Measurements from ENCODE around the gene TAOK3.
"Not testable (repeated sequence)": the region's sequence is repeated elsewhere in the genome, so short reads cannot be mapped to it uniquely, and the experiment has no call there.

TAOK3 gene

DNA sequence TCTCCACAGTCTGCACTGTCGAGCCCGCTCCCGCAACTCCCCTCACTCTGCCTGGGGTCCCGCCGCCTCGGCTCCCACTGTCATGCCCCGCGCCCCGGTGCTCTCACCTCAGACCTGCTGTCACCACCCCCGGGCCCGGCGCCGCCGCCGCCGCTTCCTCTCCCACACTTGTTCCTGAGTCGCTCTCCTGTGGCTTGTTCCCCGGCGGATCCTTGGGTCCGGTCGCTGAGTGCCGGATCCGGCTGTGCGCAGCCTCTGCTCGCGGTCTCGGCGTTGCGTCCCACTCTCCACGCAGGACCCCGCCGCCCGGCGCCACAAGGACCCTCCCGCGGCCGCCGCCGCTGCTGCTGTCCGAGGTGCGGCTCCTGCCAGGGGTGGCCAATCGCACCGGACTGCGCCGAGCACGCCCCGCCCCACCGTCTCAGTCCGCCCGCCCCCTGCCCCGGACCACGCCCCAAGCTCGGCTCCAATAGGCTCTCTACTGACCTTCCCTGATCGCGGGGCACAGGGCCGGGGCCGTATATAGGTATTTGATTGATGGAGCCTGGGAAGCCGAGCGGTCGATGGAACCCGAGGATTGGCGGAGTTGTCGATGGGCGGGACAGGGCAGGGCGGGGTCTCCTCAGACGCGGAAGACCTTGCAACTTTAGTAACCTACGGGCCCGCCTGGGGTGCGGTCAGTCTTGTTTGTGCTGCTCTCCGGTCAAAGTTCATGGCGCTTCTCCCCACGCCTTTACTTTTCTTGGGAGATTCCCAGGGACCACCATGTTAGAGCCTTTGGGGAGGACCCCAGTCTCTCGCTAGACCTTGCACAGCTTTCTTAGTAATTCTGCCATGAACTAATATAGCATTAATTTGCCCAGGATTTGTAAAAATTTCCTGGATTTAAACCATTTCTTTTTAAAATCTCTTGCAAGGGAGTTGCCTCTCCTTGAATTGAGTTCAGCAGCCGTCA is at the start of gene TAOK3:
Gene TAOK3 (minus strand): TSS at position 367 of the 955 bp plus-strand sequence. CDS start 117,340 bp downstream, outside the sequence.
- no peaks in the 10 kb centered on the region for H3K36me3 ChIP-seq (ENCODE audit: insufficient read depth, low read length)
- no peak within 1 kb of the TSS for H3K27ac ChIP-seq

DNA sequence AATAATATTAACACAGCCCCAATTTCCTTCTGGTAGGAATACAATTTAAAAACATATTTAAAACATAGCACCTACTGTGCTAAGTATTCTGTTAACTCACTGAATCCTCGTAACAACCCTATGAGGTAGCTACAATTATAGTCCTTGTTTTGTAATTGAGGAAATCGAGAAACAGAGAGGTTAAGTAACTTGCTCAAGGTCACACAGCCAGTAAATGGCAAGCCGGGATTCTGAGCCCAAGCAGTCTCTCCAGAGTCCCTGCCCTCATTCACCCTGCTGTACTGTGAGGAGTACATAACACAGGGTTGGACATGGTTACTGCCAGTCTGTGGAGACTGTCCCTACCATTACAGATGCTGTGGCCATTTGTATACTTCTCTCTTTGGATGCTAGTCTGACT is 48.0 kb upstream of the TAOK3 start:
- no peaks in the 10 kb centered on the region for H3K9me3 ChIP-seq (ENCODE audit: low read depth, low read length)
- H3K9ac ChIP-seq (ENCODE audit: insufficient read length): no peak overlapping the region
- peaks cover 11% of the 10 kb centered on the region; the same call in 1 of the 2 replicates for H3K36me3 ChIP-seq (ENCODE audit: insufficient read depth, low read length)
- H3K27ac ChIP-seq: no peak overlapping the region
- H3K4me3 ChIP-seq: no peak overlapping the region
- TF ChIP-seq EZH2 (IDR thresholded peaks at IDR 0.05) (no peak), POLR2AphosphoS5 (IDR thresholded peaks at IDR 0.05; ENCODE audit: borderline replicate concordance, low read depth, low read length) (no peak), FOXP2 (optimal IDR thresholded peaks at IDR 0.05; ENCODE audit: control extremely low read depth, extremely low read length, insufficient read depth) (no peak)
- DNase-seq (ENCODE audit: low read depth, low spot score): no peak

More for the DNA sequence above, at the start of gene TAOK3:
- peak within 1 kb of the TSS; percentile 98 for H3K4me3 ChIP-seq
- DNase-seq (ENCODE audit: low read depth, low spot score): peak; percentile 73
- no peaks in the 10 kb centered on the region for H3K9me3 ChIP-seq (ENCODE audit: low read depth, low read length)
- TF ChIP-seq POLR2AphosphoS5 (IDR thresholded peaks at IDR 0.05; ENCODE audit: borderline replicate concordance, low read depth, low read length) (peak; percentile 80), FOXP2 (optimal IDR thresholded peaks at IDR 0.05; ENCODE audit: control extremely low read depth, extremely low read length, insufficient read depth) (no peak)
- H3K9ac ChIP-seq (ENCODE audit: insufficient read length): peak within 1 kb of the TSS; percentile 87

DNA sequence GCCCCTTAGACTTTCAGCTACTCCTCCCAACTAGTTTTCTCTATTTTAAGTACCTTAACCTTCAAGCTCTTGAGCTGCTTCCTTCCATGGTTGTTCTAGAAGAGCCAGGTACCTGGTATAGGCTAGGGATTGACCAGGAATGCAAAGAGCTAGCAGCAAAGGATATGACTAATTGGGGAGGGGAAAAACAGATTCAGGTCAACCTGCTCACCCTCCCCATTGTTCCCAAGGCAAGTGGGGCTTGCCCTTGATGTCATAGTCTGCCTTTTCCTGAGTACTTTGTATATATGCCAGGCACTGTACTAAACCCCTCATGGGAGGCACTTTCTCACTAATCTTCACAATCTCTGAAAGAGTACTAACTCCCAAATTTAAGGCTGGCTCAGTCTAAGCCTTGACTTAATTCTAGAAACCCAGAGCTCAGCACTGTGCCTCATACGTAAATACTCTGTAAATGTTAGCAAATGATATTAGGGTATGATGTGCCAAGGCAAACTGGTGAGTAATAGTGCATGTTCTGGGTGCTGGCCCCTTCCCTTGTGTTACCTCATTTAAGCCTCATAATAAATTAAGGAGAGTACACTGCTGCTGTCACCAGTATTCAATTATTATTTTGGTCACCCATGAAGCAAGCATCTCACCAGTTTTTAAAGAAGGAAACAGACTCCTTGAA is 45.8 kb upstream of the TAOK3 start:
- no peak for DNase-seq (ENCODE audit: low read depth, low spot score)
- H3K27ac ChIP-seq: no peak overlapping the region
- H3K4me3 ChIP-seq: no peak overlapping the region
- no peak for TF ChIP-seq EZH2 (IDR thresholded peaks at IDR 0.05)
- TF ChIP-seq POLR2AphosphoS5 (IDR thresholded peaks at IDR 0.05; ENCODE audit: borderline replicate concordance, low read depth, low read length): no peak
- no peak for TF ChIP-seq FOXP2 (optimal IDR thresholded peaks at IDR 0.05; ENCODE audit: control extremely low read depth, extremely low read length, insufficient read depth)
- H3K9me3 ChIP-seq (ENCODE audit: low read depth, low read length): no peaks in the 10 kb centered on the region
- H3K36me3 ChIP-seq (ENCODE audit: insufficient read depth, low read length): peaks cover 32% of the 10 kb centered on the region
- no peak overlapping the region for H3K9ac ChIP-seq (ENCODE audit: insufficient read length)

DNA sequence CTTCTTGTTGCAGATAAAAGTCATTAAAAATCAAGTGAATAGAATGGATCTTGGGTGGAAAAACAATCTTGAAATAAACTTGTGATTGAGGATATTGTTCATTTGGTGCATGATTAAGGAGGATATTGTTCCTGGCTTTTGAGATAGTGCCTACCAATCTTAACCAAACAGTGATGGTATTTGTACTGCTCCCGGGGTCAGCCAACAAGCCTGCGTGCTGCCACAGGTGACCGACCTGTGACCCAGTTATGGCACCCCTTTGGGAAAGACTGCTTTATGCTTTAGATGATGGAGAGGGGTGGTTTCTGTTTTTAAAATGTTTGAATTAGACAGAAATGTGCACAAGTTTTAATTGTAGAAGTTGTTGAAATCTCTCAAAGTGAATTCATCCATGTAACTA is 45.2 kb upstream of the TAOK3 start:
- Histone ChIP-seq H3K9me3 (ENCODE audit: low read depth, low read length) (no peaks in the 10 kb centered on the region), H3K36me3 (ENCODE audit: insufficient read depth, low read length) (peaks cover 35% of the 10 kb centered on the region), H3K9ac (ENCODE audit: insufficient read length) (no peak overlapping the region), H3K27ac (no peak overlapping the region), H3K4me3 (no peak overlapping the region)
- no peak for DNase-seq (ENCODE audit: low read depth, low spot score)
- TF ChIP-seq POLR2AphosphoS5 (IDR thresholded peaks at IDR 0.05; ENCODE audit: borderline replicate concordance, low read depth, low read length) (no peak), EZH2 (IDR thresholded peaks at IDR 0.05) (no peak), FOXP2 (optimal IDR thresholded peaks at IDR 0.05; ENCODE audit: control extremely low read depth, extremely low read length, insufficient read depth) (no peak)

DNA sequence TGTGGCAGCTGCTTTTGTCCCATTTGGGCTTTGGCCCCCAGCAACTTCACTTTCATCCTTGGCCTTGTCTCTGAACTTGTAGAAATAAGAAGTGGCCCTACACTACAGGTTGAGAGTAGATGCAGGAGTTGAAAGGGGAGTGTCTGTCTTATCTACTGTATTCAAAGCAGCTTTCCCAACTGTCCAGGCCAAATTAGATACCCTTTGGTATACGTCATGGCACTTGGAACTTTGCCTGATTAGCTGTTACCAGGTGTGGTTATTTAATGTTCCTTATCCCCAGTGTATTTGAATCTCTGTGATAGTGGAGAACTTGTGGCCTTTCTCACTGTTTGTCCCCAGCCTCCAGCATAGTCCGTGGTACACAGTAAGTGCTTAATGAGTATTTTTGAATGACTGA is 37.1 kb upstream of the TAOK3 start:
- Histone ChIP-seq H3K9ac (ENCODE audit: insufficient read length) (no peak overlapping the region), H3K4me3 (no peak overlapping the region), H3K9me3 (ENCODE audit: low read depth, low read length) (no peaks in the 10 kb centered on the region), H3K27ac (no peak overlapping the region), H3K36me3 (ENCODE audit: insufficient read depth, low read length) (peaks cover 61% of the 10 kb centered on the region)
- DNase-seq (ENCODE audit: low read depth, low spot score): no peak
- TF ChIP-seq FOXP2 (optimal IDR thresholded peaks at IDR 0.05; ENCODE audit: control extremely low read depth, extremely low read length, insufficient read depth): no peak
- TF ChIP-seq EZH2 (IDR thresholded peaks at IDR 0.05): no peak
- TF ChIP-seq POLR2AphosphoS5 (IDR thresholded peaks at IDR 0.05; ENCODE audit: borderline replicate concordance, low read depth, low read length): no peak

DNA sequence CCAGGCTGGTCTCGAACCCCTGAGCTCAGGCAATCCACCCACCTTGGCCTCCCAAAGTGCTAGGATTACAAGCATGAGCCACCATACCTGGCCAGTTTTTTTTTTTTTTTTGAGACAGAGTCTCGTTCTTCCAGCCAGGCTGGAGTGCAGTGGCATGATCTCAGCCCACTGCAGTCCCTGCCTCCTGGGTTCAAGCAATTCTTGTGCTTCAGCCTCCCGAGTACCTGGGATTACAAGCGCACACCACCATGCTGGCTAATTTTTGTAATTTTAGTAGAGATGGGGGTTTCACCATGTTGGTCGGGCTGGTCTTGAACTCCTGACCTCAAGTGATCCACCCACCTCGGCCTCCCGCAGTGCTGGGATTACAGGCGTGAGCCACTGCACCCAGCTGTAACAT is 35.5 kb upstream of the TAOK3 start:
- H3K9ac ChIP-seq (ENCODE audit: insufficient read length); H3K27ac ChIP-seq; DNase-seq (ENCODE audit: low read depth, low spot score); H3K4me3 ChIP-seq; H3K9me3 ChIP-seq (ENCODE audit: low read depth, low read length): not testable (repeated sequence)
- peaks cover 51% of the 10 kb centered on the region for H3K36me3 ChIP-seq (ENCODE audit: insufficient read depth, low read length)

DNA sequence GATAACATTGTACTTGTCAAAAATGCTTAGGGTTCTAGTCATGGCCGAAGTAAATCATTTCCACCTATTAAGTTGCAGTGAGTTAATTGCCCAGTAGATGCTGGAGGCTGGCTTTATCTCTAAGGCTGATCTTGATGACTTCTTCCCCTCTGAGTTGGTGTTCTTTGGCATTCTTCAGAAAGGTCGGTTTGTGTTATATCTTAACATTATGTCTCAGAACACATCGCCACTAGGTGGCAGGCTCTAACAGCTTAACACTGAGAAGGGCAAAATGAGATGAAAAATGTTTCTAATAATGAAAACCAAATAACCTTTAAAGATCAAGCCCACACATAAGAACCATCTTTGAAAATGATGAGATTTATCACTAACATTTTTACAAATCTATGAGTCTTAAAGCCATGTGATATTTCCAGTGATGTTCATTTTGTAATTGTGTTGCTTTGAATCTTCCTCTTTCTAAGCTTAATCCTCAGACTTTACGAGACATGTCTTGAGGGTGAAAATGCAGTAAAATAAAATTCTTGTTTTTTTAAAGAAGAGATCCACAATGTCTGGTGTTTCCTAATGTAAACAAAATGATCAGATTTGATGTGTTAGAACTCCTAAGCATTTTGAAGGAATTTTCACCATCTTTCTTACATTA is 32.3 kb upstream of the TAOK3 start:
- no peak for TF ChIP-seq FOXP2 (optimal IDR thresholded peaks at IDR 0.05; ENCODE audit: control extremely low read depth, extremely low read length, insufficient read depth)
- TF ChIP-seq POLR2AphosphoS5 (IDR thresholded peaks at IDR 0.05; ENCODE audit: borderline replicate concordance, low read depth, low read length): no peak
- no peak for TF ChIP-seq EZH2 (IDR thresholded peaks at IDR 0.05)
- Histone ChIP-seq H3K9ac (ENCODE audit: insufficient read length) (no peak overlapping the region), H3K27ac (no peak overlapping the region), H3K4me3 (no peak overlapping the region), H3K9me3 (ENCODE audit: low read depth, low read length) (no peaks in the 10 kb centered on the region), H3K36me3 (ENCODE audit: insufficient read depth, low read length) (peaks cover 53% of the 10 kb centered on the region)
- peak; percentile 39 for DNase-seq (ENCODE audit: low read depth, low spot score)

DNA sequence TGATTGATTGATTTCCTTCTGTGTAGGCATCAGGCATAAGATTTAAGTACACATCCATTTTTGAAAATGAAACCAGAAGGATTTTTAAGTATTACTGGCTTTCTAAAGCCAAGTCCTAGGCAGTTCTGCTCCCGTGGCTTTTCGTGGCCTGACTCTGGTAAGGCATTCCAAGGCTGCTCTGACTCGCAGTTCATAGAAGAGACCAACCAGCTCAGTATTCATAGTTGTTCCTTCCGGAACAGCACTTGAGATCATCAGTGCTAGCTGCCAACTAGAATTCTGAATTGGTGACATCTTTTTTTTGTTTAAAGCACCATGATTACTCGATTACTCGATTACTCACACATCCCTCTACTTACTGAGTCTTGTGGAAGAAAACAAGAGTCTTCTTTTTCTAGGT is 29.5 kb upstream of the TAOK3 start:
- Histone ChIP-seq H3K4me3 (no peak overlapping the region), H3K27ac (no peak overlapping the region), H3K9ac (ENCODE audit: insufficient read length) (no peak overlapping the region), H3K36me3 (ENCODE audit: insufficient read depth, low read length) (peaks cover 54% of the 10 kb centered on the region), H3K9me3 (ENCODE audit: low read depth, low read length) (no peaks in the 10 kb centered on the region)
- DNase-seq (ENCODE audit: low read depth, low spot score): no peak
- no peak for TF ChIP-seq FOXP2 (optimal IDR thresholded peaks at IDR 0.05; ENCODE audit: control extremely low read depth, extremely low read length, insufficient read depth)
